T-helper 1 cell treated with Interleukin-12 subunit alpha and Interleukin-12 subunit beta and Interleukin-4 antibody, amounts not matched to agents 30 μg/mL and 1 μg/mL, for 36 hours (primary cell): Measurements from ENCODE around the gene PALS2.

Source experiments
- H3K27ac Mint-ChIP-seq: one replicate; pipeline ENCODE4 v1.8.0; 2021; ENCODE audit warnings: mild to moderate bottlenecking, mixed read lengths
- H3K27me3 Mint-ChIP-seq: one replicate; pipeline ENCODE4 v1.8.0; 2021; ENCODE audit warnings: low read depth, mixed read lengths
- H3K36me3 Mint-ChIP-seq: one replicate; pipeline ENCODE4 v1.8.0; 2021; ENCODE audit warnings: low read depth, mixed read lengths
- H3K4me1 Mint-ChIP-seq: one replicate; pipeline ENCODE4 v1.8.0; 2021; ENCODE audit warnings: low read depth, mixed read lengths
- H3K4me3 Mint-ChIP-seq: one replicate; pipeline ENCODE4 v1.8.0; 2021; ENCODE audit warnings: mild to moderate bottlenecking, moderate library complexity, mixed read lengths
- H3K9me3 Mint-ChIP-seq: one replicate; pipeline ENCODE4 v1.8.0; 2021; ENCODE audit warnings: mixed read lengths

The PALS2 gene

DNA sequence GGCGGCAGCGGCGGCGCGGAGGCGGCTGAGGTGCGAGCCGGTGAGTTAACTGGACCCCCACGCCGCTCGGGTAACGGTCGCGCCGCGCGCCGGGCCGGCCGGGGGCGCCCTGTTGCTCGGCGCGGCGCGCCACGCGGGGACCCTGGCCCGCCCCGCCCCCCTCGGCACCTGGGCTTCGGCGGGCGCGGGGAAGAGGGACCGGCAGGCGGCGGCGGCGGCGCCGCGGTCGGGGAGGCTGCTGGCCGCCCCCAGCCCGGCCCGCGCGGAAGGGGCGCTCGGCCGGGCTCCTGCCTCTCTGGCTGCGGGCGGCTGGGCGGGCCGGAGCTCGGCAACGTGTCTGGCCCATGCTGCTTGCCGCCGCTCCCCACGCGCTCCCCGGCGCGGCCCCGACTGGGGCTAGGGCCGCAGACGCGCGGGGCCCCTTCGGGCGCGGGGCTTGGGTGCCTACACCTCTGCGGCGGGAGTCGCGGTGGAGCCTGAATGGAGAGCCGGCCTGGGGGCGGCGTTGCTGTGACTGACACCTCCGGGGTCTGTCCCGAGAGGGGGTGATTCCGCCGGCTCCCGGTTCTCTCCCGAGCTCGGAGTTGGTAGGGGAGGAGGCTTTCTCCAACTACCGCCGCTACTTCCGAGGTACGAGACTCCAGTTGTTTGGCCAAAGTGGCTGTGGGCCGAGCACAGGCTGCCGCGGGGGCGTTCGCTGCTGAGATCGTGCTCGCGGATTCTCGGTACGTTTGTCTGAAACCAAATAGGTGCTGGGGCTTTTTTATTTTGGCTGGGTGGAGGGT lies 494 bp downstream of the PALS2 start:
- Mint-ChIP-seq H3K9me3 (no peaks in the 10 kb centered on the region), H3K27ac (peak overlapping the region; percentile 81), H3K27me3 (peaks cover 36% of the 10 kb centered on the region)

DNA sequence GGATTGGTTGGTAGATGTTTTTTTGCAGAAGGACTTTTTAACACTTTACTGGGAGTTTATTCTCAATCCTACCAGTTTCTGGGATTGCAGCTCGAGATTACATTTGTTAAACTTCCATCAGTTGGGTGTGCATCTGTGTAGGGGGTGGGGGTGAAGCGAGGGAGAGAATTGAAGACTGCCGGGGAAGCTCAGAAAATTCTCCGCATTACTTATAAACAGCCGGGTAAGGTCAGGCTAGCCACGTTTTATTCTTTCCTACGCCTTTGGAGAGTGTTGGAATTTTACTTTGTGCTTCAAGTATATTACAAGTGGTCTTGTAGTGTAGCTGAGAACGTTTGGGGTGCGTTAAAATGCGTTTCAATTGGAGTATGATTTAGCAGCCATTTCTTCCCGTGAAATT lies 1.1 kb downstream of the PALS2 start:
- peaks cover 26% of the 10 kb centered on the region for H3K4me1 Mint-ChIP-seq
- no peaks in the 10 kb centered on the region for H3K9me3 Mint-ChIP-seq
- H3K36me3 Mint-ChIP-seq: no peaks in the 10 kb centered on the region
- H3K4me3 Mint-ChIP-seq: peak overlapping the region; percentile 90
- peak overlapping the region; percentile 81 for H3K27ac Mint-ChIP-seq
- peaks cover 31% of the 10 kb centered on the region for H3K27me3 Mint-ChIP-seq

More for the DNA sequence above, 494 bp downstream of the PALS2 start:
- Mint-ChIP-seq H3K4me1 (peaks cover 24% of the 10 kb centered on the region), H3K4me3 (peak overlapping the region; percentile 90), H3K36me3 (no peaks in the 10 kb centered on the region)

DNA sequence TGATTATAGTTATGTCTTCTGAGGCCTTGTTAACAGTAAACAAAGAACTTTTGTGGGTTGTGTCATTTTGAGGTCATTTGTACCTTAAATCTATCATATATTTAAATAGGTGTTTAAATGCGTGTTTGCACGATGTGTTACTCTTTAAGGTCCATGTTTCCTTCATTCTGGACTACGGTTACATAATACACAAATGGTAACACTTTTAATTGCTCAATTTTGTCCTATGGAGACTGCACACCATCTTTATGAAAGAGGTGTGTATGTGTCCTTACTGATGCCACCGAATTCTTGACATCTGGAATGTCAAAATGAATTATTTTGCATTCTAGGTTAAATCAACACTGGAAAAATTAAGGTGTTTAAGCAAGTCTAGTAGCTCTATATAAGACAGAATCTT lies 1.7 kb downstream of the PALS2 start:
- H3K36me3 Mint-ChIP-seq: no peaks in the 10 kb centered on the region
- peak overlapping the region; percentile 90 for H3K4me3 Mint-ChIP-seq
- no peaks in the 10 kb centered on the region for H3K9me3 Mint-ChIP-seq
- H3K27me3 Mint-ChIP-seq: peaks cover 25% of the 10 kb centered on the region
- H3K4me1 Mint-ChIP-seq: peaks cover 30% of the 10 kb centered on the region
- H3K27ac Mint-ChIP-seq: no peak overlapping the region

GRCh38 chr7:24576171-24577025 lies 3.1 kb downstream of the PALS2 start:
- Mint-ChIP-seq H3K4me1 (peaks cover 30% of the 10 kb centered on the region), H3K27ac (no peak overlapping the region), H3K9me3 (no peaks in the 10 kb centered on the region), H3K27me3 (peaks cover 11% of the 10 kb centered on the region), H3K4me3 (peak overlapping the region; percentile 33), H3K36me3 (no peaks in the 10 kb centered on the region)

DNA sequence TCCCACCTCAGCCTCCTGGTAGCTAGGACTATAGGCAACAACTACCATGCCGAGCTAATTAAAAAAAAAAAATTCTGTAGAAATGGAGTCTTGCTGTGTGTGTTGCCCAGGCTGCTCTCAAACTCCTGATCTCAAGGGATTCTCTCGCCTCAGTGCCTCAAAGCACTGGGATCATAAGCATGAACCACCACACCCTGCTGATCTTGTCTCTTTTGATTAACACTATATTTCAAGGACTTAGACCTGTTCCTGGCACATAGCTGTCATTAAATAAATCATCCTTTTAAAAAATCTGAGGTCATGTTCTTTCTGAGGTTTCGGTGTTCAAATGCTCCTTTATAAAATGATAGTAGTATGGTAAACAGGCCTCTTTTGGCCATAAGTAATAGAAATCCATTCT lies 4.8 kb downstream of the PALS2 start:
- Mint-ChIP-seq H3K9me3 (no peaks in the 10 kb centered on the region), H3K36me3 (no peaks in the 10 kb centered on the region), H3K27ac (no peak overlapping the region), H3K4me3 (no peak overlapping the region), H3K27me3 (no peaks in the 10 kb centered on the region), H3K4me1 (peaks cover 21% of the 10 kb centered on the region)

GRCh38 chr7:24580283-24580946 lies 7.2 kb downstream of the PALS2 start:
- Mint-ChIP-seq H3K4me3 (no peak overlapping the region), H3K4me1 (peaks cover 14% of the 10 kb centered on the region), H3K27ac (no peak overlapping the region), H3K27me3 (no peaks in the 10 kb centered on the region), H3K36me3 (no peaks in the 10 kb centered on the region), H3K9me3 (no peaks in the 10 kb centered on the region)

DNA sequence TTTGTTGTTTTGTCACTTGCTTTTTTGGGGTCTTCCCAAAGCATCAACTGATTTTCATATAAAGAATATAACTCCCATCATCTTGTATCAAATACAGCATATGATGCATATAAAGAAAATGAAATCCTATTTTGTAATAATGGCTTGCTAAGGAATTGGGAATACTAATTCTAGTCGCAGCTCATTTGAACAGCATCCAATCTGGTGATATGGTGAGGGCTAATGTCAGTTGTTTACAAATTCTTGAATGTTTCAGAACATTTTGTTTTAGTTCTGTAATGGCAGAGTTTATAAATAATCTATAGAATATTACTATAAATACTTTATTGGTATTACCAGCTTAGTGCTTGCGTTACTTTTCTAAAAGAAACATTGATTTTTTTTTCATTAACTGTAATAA lies 8.9 kb downstream of the PALS2 start:
- Mint-ChIP-seq H3K4me1 (peaks cover 7% of the 10 kb centered on the region), H3K27me3 (no peaks in the 10 kb centered on the region), H3K9me3 (no peaks in the 10 kb centered on the region), H3K4me3 (no peak overlapping the region), H3K27ac (no peak overlapping the region), H3K36me3 (no peaks in the 10 kb centered on the region)

DNA sequence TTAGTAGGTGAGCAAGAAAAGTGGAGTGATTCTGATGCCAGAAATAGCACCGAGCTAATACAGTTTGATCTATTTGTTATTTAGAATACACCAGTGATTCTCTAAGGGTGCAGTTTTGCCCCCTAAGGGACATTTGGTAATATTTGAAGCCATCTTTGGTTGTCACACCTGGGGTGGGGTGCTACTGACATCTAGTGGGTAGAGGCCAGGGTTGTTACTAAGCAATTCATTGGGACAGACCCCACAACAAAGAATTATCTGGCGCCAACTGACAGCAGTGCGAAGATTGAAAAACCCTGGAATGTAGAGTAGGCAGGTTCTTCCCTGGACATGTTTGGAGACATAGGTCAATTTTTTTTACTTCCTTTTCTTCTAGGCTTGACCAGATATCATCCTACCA lies 14.6 kb downstream of the PALS2 start:
- Mint-ChIP-seq H3K36me3 (peaks cover 2% of the 10 kb centered on the region), H3K27ac (no peak overlapping the region), H3K27me3 (no peaks in the 10 kb centered on the region), H3K9me3 (no peaks in the 10 kb centered on the region), H3K4me3 (no peak overlapping the region), H3K4me1 (peaks cover 15% of the 10 kb centered on the region)

GRCh38 chr7:24591152-24591551 lies 17.9 kb downstream of the PALS2 start:
- peaks cover 15% of the 10 kb centered on the region for H3K4me1 Mint-ChIP-seq
- H3K36me3 Mint-ChIP-seq: peaks cover 2% of the 10 kb centered on the region
- no peak overlapping the region for H3K4me3 Mint-ChIP-seq
- no peaks in the 10 kb centered on the region for H3K9me3 Mint-ChIP-seq
- H3K27me3 Mint-ChIP-seq: no peaks in the 10 kb centered on the region
- H3K27ac Mint-ChIP-seq: no peak overlapping the region

GRCh38 chr7:24595671-24596418 lies 22.6 kb downstream of the PALS2 start:
- Mint-ChIP-seq H3K9me3 (no peaks in the 10 kb centered on the region), H3K36me3 (peaks cover 2% of the 10 kb centered on the region), H3K4me3 (no peak overlapping the region), H3K27me3 (no peaks in the 10 kb centered on the region), H3K27ac (no peak overlapping the region), H3K4me1 (no peaks in the 10 kb centered on the region)

DNA sequence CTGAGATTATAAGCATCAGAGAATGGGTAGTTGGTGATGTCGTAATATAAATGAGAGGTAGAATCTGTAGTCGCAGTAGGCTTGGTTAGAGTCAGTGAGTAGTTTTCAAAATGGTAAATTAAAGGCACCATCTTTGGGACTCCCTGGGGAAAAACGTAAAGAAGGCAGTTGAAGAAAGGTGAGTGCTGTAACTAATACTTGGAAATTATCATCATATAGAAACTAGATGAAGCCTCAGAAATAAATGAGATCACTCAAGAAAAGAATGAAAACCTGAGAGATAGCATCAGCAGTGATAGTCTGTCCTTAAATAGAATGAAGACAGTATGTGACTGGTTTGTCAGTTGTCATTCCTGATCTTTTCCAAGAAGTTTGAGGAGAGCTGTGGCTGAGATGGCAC lies 23.8 kb downstream of the PALS2 start:
- Mint-ChIP-seq H3K27me3 (no peaks in the 10 kb centered on the region), H3K4me3 (no peak overlapping the region), H3K36me3 (peaks cover 6% of the 10 kb centered on the region), H3K9me3 (peaks cover 2% of the 10 kb centered on the region), H3K27ac (no peak overlapping the region), H3K4me1 (no peaks in the 10 kb centered on the region)

GRCh38 chr7:24601600-24601999 lies 28.3 kb downstream of the PALS2 start:
- H3K27me3 Mint-ChIP-seq: no peaks in the 10 kb centered on the region
- peaks cover 20% of the 10 kb centered on the region for H3K36me3 Mint-ChIP-seq
- H3K4me3 Mint-ChIP-seq: no peak overlapping the region
- peaks cover 16% of the 10 kb centered on the region for H3K9me3 Mint-ChIP-seq
- H3K27ac Mint-ChIP-seq: no peak overlapping the region
- H3K4me1 Mint-ChIP-seq: no peaks in the 10 kb centered on the region

DNA sequence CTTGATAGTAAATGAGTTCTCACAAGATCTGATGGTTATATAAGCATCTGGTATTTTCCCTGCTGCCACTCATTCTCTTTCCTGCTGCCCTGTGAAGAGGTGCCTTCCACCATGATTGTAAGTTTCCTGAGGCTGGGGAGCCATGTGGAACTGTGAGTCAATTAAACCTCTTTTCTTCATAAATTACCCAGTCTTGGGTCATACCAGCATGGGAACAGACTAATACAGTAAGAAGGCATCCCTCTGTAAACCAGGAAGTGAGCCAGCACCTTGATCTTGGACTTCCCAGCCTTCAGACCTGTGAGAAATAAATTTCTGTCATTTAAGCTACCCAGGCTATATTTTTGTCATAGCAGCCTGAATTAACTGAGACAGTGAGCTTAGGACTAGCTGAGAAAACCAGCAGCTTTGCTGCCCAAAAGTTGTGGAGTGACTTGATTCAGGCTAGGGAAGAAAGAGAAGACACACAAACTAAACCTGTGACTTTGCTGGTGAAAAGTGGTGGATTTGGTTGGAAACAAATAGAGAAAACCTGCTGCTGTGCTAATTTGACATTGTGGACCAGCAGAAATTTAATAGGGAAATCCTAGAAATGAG lies 29.7 kb downstream of the PALS2 start:
- peaks cover 16% of the 10 kb centered on the region for H3K9me3 Mint-ChIP-seq
- peaks cover 20% of the 10 kb centered on the region for H3K36me3 Mint-ChIP-seq
- no peaks in the 10 kb centered on the region for H3K27me3 Mint-ChIP-seq
- no peak overlapping the region for H3K4me3 Mint-ChIP-seq
- H3K27ac Mint-ChIP-seq: no peak overlapping the region
- H3K4me1 Mint-ChIP-seq: no peaks in the 10 kb centered on the region

GRCh38 chr7:24604630-24605029 lies 31.4 kb downstream of the PALS2 start:
- H3K4me3 Mint-ChIP-seq: no peak overlapping the region
- H3K4me1 Mint-ChIP-seq: peaks cover 5% of the 10 kb centered on the region
- H3K27ac Mint-ChIP-seq: no peak overlapping the region
- H3K36me3 Mint-ChIP-seq: peaks cover 20% of the 10 kb centered on the region
- peaks cover 16% of the 10 kb centered on the region for H3K9me3 Mint-ChIP-seq
- no peaks in the 10 kb centered on the region for H3K27me3 Mint-ChIP-seq
